Mononuclear cell (primary cell): Measurements from ENCODE around the gene IPO5. TPM values are rescaled to one million over a fixed set of nuclear protein-coding genes. Genes with fewer than 3 reads are reported as not detected.

ENCODE experiments used
- H3K27me3 ChIP-seq: 2 replicates; pipeline ENCODE4 v1.6.0; 2011; ENCODE audit warnings: low read length, control low read depth; ENCODE audit not compliant: insufficient read depth
- H3K4me1 ChIP-seq: 2 replicates; pipeline ENCODE4 v1.5.1; 2011; ENCODE audit warnings: mild to moderate bottlenecking, low read length, control low read depth; ENCODE audit not compliant: insufficient read depth
- H3K4me3 ChIP-seq: 2 replicates; pipeline ENCODE4 v1.5.1; 2011; ENCODE audit warnings: mild to moderate bottlenecking, low read length, moderate library complexity
- H3K9me3 ChIP-seq: 2 replicates; pipeline ENCODE4 v1.5.1; 2011; ENCODE audit warnings: low read depth, mild to moderate bottlenecking, control low read depth, low read length
- total RNA-seq: library from RNA; depleted of rRNA; stranded (reverse); fragments of >200 nt; gene quantifications from one replicate; pipeline ENCODE4 v1.2.3, GENCODE V29; 2012

Gene IPO5
- 69.2 TPM for total RNA-seq

DNA sequence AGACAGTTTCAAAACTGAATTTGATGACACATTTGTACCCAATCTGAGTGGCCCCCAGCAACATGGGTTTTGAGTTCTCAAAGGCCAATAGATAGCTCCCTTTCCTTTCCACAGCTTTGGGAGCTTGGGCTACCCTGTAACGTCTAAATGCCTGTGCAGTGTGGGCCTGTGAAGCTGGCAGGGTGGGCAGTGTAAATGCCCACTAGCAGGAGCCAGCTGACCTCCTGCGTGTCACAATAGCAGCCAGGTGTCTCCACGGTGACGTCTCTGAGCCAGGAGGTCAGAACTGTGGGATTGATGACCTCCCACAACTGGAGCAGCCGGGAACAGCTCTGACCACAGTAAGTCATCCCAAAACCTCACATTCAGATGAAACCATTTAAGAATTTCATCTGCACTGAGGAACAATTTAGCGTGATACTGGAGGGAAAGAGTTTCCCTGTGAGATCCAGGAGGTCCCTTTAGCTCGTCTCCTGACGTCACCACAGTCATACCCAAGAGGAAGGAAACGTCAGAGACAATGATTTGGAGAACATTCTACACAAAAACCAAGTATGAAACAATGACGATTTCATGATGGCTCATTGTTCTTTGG is at the start of gene IPO5:
TSS of gene IPO5 (plus strand) at position 300 of the 595 bp plus-strand sequence. CDS start 23,022 bp downstream, outside the sequence.
- H3K9me3 ChIP-seq = no peaks in the 10 kb centered on the region
- no peaks in the 10 kb centered on the region for H3K27me3 ChIP-seq
- H3K4me1 ChIP-seq = no peaks in the 10 kb centered on the region
- H3K4me3 ChIP-seq = no peak within 1 kb of the TSS

DNA sequence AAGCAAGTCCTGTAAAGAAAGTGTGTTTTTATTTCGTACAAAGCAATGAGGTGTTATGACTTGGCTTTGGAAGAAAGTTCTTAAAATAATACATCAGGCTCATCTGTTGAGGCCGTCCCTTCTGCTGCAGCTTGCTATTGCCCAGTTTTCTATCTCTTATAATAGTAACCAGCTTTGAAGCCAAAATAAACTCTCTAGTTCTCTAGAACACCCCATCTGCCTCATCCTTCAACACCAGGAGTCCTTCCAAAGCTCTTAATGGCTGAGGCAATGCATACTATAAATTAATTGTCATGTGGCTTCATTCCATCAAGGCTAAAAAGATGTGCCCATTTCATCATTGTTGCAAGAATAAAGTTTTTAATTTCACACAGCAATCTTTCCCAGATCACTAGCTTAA is 49.4 kb upstream of the IPO5 start:
- Histone ChIP-seq H3K9me3 (no peaks in the 10 kb centered on the region), H3K4me3 (no peak overlapping the region), H3K27me3 (peaks cover 7% of the 10 kb centered on the region), H3K4me1 (no peaks in the 10 kb centered on the region)

DNA sequence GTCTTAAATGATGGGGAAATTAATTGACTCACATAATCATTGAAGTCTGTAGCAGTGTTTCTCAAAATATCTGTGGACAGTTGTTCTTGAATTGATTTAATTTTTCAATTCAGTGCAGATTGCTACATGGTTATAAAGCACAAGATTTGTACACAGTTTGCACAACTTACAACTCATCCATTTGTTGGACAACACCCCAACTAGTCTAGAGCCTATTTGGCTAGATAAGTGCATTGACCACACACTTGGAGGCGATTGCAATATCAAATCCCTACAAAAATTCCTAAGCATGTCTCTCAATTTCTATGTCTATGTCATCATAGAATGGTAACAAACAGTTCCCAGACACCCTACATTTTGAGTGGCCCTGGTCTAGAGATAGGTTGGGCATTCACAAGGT is 48.0 kb upstream of the IPO5 start:
- Histone ChIP-seq H3K4me1 (no peaks in the 10 kb centered on the region), H3K4me3 (no peak overlapping the region), H3K27me3 (peaks cover 7% of the 10 kb centered on the region), H3K9me3 (no peaks in the 10 kb centered on the region)

DNA sequence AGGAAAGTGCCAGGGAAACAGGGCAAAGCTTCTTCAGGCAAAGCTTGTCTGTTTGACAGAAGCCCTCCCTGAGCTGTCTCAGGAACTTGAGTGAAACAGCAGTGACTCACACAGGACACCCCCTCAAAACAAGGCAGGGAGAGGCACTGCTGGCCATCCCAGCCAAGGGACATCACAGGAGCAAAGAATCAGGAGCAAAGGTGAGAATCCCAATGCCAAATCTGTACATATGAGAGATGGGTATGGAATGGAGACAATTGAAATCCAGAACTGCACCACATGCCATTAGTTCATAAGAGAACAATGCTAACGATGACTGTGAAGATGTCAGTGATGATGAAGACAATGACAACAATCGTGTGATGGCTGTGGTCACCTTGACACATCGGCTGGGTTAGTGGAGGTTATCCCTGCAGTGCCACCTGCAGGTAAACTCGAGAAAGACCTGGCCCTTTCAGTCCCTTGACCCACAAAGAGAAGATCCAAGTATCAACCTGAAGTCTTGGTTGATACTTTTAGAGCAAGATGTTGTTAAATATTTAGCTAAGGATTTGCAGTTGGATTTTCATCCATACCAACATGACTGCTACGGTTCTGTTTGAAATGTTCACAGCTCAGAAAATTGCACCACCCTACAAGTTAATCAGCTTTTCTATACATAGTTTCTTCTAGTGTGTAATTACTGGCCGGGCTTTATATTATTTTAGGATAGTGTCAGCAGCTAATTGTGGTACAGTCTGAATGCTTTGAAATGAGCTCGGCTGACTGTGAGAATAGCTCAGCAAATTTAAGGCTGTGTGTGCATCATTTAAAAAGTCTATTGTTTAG is 42.0 kb upstream of the IPO5 start:
- no peak overlapping the region for H3K4me3 ChIP-seq
- H3K27me3 ChIP-seq = peaks cover 2% of the 10 kb centered on the region
- no peaks in the 10 kb centered on the region for H3K9me3 ChIP-seq
- H3K4me1 ChIP-seq = no peaks in the 10 kb centered on the region

DNA sequence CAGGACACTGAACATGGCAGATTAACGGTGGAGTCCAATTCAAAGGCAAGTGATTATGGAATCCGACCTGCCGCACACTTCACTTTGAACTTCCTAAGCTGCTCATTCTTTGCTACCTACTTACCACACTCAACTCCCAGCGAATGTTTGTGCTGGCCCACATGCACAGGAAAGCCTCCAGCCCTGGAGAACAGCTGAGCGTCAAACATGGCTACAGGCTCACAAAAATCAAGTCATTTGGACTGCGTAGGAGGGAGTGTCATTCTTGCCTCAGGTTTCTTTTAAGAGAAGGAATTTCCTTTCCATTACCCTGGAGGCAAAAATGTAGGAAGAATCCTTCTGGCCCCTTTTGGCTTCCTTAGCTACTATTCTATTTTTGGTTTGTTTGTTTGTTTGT is 41.3 kb upstream of the IPO5 start:
- H3K4me1 ChIP-seq = no peaks in the 10 kb centered on the region
- no peaks in the 10 kb centered on the region for H3K27me3 ChIP-seq
- no peaks in the 10 kb centered on the region for H3K9me3 ChIP-seq
- no peak overlapping the region for H3K4me3 ChIP-seq

DNA sequence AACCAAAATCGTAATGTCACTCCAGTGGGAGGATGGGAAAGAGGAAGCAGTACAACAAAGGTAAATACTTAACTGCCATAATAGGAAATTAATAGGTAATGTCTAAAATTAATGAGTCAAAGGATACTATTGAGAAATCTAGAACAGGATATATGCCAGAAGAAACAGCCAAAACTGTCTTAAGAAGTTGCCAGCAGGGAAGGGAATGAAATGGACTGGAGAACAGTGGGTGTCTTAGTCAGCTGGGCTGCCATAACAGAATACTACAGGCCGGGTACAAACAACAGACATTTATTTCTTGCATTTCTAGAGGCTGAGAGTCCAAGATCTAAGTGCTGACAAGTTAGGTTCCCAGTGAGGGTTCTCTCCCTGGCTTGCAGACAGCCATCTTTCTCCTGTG is 40.3 kb upstream of the IPO5 start:
- Histone ChIP-seq H3K4me1 (no peaks in the 10 kb centered on the region), H3K9me3 (no peaks in the 10 kb centered on the region), H3K27me3 (no peaks in the 10 kb centered on the region), H3K4me3 (no peak overlapping the region)

DNA sequence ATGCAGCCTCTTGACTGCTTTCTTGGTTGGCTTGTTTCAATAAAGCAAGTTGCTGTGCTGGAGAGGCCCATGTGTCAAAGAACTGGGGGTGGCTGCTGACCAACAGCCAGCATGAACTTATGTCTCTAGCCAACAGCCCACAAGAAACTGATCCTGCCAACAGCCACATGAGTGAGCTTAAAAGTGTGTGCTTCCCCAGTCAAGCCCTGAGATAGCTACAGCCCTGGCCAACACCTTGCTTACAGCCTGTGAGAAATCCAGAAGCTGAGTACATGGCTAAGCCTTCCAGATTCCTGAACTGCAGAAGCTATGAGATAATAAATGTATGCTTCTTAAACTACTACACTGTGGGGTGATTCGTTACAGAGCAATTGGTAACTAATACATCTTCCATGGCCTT is 38.9 kb upstream of the IPO5 start:
- Histone ChIP-seq H3K9me3 (no peaks in the 10 kb centered on the region), H3K4me1 (no peaks in the 10 kb centered on the region), H3K27me3 (no peaks in the 10 kb centered on the region), H3K4me3 (no peak overlapping the region)

DNA sequence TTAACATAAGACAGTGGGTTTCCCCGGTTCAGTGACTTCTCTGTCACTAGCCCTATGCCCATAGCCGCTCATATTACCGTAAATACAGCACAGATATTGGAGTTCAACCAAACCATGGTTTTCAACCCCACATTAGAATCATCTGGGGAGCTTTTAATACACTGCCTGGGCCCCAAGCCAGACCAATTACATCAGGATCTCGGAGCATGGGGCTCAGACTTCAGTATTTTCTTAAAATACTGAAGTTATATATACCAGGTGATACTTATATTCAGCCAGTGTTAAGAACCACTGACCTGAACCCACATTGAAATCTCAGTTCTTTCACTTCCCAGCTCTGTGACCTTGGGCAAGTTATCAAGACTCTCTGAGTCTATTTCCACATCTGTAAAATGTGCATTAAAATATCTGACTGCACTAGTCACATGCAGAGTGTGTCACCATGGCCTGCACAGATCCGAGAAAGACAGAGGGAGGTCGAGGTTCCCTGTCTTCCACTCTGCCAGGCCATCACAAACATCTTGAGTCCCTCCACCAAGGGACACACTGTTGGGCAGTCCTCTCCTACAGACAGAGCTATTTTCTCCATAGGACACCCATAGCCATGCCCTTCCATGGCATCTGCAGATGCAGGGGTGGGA is 32.2 kb upstream of the IPO5 start:
- H3K27me3 ChIP-seq = no peaks in the 10 kb centered on the region
- H3K9me3 ChIP-seq = no peaks in the 10 kb centered on the region
- H3K4me3 ChIP-seq = no peak overlapping the region
- no peaks in the 10 kb centered on the region for H3K4me1 ChIP-seq

DNA sequence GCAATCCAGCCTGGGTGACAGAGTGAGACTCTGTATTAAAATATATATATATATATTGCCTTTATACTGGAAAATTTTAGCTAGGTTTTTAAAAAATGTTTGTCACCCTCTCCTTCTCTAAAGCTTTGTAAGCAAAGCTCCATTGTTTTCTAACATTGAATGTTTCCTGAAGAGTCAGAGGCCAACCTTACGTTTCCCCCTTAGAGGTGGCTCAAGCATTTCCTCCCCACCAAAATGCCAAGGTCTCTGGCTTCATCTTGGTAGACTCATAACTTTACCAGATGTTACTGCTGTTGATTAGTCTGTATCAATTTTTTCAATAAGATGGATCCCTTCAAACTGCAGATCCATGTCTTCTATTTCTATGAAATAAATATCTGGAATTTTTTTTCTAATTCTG is 25.2 kb upstream of the IPO5 start:
- Histone ChIP-seq H3K9me3 (no peaks in the 10 kb centered on the region), H3K4me1 (no peaks in the 10 kb centered on the region), H3K4me3 (no peak overlapping the region), H3K27me3 (no peaks in the 10 kb centered on the region)

DNA sequence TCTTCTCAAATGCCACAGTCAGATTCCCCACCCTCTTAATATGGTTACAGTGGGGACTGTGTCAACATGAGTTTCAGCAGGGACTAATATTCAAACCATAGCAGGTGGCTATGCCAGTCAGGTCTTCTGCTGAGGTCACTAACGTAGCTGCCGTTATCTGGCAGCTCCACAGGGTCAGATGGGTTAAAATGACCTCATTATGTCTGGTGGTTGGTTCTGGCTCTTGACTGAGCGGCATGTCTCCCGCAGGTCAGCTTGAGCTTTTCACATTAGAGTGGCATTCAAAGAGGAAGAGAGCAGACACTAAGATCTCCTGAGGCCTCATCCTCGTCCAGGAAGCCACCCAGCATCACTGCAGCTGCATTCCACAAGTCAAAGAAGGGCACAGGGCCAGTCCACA is 21.4 kb upstream of the IPO5 start:
- H3K27me3 ChIP-seq = no peaks in the 10 kb centered on the region
- H3K9me3 ChIP-seq = no peaks in the 10 kb centered on the region
- no peaks in the 10 kb centered on the region for H3K4me1 ChIP-seq
- no peak overlapping the region for H3K4me3 ChIP-seq

DNA sequence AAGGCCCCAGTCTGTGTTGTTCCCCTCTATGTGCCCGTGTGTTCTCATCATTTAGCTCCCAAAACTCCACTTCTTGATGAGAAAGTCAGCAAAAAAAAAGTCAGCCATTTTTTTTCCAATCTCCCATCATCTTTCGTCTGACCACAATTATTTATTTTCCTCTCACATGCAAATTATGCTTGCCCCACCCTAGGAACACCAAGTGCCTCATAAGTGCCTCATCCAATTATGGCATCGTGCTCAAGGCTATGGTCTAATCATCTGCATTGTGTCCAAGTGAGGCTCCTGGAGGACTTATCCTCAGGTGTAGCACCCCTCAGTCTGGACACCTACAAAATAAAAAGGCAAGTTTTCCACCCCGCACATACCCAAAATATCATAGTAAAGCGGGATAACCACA is 20.8 kb upstream of the IPO5 start:
- Histone ChIP-seq H3K4me3 (no peak overlapping the region), H3K27me3 (no peaks in the 10 kb centered on the region), H3K4me1 (no peaks in the 10 kb centered on the region), H3K9me3 (no peaks in the 10 kb centered on the region)

DNA sequence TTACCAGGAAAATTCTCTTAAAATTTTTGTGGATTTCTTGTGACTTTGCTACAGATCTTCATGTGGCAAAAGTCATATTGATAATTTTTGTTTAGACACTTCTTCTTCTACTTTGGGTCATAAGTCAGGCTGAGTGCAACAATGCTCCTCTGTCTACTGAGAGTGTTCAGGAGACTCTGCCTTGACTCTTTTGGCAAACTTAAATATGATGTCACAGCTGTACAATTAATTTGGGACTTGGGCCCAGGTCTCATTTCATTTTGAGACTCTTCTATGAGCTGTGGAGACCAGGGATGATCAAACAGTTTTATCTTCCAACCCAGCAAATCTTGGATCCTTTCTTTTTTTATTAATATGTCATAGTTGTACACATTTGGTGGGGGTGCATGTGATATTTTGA is 19.7 kb upstream of the IPO5 start:
- Histone ChIP-seq H3K27me3 (no peaks in the 10 kb centered on the region), H3K4me1 (no peaks in the 10 kb centered on the region), H3K4me3 (no peak overlapping the region), H3K9me3 (no peaks in the 10 kb centered on the region)

DNA sequence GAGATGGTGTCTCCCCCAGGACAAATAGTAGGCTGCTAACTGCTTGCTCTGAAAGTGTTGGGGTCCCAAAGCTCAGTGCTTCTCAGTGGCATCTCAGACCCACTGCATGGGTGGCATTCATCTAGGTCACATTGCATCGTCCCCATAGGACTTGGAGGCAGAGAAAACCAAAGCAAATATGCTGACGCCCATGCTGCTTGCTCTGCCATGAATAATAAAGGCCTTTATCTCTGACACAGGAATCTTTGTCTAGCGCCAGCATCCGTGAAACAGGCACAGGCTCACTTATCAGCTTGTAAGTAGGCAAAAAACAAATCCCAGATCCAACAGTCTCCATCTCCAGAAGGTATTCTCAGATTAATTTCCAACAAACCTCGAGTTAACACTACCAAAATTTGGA is 18.9 kb upstream of the IPO5 start:
- H3K4me3 ChIP-seq = no peak overlapping the region
- no peaks in the 10 kb centered on the region for H3K4me1 ChIP-seq
- H3K9me3 ChIP-seq = no peaks in the 10 kb centered on the region
- H3K27me3 ChIP-seq = no peaks in the 10 kb centered on the region

DNA sequence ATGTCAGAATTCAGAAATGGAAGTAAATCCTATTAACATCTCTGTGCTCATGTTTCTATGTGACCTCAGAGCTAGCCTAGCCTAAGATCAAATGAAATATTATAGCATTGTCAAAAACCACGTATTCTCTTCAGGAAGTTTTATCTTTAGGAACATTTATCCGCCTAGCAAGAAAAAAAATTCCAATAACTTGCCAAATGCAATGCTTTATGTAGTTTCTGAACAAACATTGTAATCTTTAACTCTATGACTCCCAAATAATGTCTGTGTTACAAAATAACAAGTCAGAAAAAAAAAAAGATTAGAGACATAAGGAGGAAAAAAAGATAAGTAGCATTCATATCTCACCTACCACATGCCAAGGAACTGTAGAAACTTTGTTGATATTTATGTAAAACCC is 18.4 kb upstream of the IPO5 start:
- Histone ChIP-seq H3K4me1 (no peaks in the 10 kb centered on the region), H3K9me3 (no peaks in the 10 kb centered on the region), H3K4me3 (no peak overlapping the region), H3K27me3 (no peaks in the 10 kb centered on the region)

DNA sequence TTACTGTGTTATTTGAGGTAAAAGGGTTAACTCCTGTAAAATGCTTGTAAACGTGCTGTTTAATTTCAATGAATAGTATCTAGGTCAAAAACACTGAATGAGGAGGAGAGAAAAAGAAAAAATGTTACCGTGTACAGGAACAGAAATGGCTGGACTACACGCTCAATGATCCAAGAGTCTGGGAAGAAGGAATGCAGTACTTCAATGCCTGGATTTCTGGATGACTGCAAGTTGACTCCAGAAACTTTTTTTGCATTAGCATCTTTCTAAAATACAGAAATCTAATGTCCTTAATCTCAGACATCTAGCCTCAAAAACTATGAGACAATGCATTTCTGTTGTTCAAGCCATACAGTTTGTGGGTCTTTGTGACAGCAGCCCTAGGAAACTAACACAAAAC is 17.4 kb upstream of the IPO5 start:
- no peaks in the 10 kb centered on the region for H3K4me1 ChIP-seq
- no peaks in the 10 kb centered on the region for H3K9me3 ChIP-seq
- H3K27me3 ChIP-seq = no peaks in the 10 kb centered on the region
- no peak overlapping the region for H3K4me3 ChIP-seq
